ENCODE data around the gene NDC1.
A peak's percentile ranks its signal among the peaks of the same experiment; 100 is the strongest.
"Not testable (repeated sequence)": the region's sequence is repeated elsewhere in the genome, so short reads cannot be mapped to it uniquely, and the experiment has no call there.

The NDC1 gene

DNA sequence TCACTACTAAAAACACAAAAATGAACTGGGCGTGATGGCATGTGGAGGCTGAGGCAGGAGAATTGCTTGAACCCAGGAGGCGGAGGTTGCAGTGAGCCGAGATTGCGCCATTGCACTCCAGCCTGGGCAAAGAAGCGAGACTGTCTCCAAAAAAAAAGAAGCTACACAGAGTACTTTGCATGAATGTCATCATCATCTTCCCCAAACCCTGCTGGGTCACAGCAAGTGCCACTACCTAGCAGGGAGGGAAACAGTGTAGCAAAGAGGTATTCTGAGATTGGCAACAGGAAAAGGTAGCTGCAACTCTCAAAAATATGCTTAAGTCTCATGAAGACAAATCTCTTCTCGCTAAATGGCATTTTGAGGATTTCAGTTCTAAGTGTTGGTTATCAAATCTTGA lies 12.8 kb downstream of the NDC1 start:
- DNase-seq (ENCODE audit: low spot score), result no peak

DNA sequence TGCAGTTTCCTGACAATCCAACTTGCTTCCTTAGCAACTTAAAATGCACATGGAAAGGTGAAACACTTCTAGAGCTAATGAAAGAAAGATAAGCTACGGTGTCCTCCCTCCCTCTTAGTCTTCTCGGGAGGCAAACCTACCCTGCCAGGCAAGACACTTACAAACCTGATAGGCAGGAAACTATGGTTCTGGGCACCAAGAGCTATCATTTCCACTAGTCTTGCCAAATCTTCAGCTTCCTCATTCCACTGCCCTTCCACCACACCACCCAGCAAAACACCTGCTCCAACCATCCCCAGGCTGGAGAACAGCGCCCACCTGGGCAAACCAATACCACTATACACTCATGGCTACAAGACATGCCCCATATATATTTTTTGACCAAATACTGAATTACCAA lies 15.2 kb downstream of the NDC1 start:
- no peak for DNase-seq (ENCODE audit: low spot score)

DNA sequence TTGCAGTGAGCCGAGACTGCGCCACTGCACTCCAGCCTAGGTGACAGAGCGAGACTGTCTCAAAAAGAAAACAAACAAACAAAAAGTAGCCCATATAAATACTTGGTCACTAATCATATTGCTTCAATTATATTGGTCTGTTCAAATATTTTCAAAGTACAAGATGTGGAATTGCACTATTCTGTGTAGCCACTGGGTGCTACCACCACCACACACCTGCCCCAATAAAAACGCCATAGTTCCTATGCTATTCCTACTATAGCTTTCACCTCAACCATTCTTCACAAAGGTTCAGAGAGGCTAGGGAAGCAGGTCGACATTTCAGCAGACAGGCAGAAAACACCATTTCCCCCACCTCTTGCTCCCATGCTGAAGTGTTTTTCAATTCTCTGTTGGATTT lies 16.7 kb downstream of the NDC1 start:
- DNase-seq (ENCODE audit: low spot score), result no peak

DNA sequence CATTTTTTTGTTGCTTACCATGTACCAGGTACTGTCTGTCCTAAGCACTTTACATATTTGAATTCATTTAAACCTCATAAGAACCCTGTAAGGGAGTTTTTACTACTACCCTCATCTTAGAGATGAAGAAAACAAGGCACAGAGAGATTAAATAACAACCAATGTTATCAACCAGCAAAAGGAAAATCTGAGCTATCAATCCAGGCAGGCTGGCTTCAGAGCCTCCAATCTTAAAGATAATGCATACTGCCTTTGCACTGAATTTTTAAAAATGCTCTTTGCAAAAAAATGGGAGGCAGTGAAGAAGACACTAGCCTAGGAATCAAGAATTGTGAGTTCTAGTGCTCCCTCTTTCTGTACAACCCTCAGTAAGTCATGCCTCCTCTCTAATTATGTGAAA lies 18.7 kb downstream of the NDC1 start:
- DNase-seq (ENCODE audit: low spot score), result no peak

DNA sequence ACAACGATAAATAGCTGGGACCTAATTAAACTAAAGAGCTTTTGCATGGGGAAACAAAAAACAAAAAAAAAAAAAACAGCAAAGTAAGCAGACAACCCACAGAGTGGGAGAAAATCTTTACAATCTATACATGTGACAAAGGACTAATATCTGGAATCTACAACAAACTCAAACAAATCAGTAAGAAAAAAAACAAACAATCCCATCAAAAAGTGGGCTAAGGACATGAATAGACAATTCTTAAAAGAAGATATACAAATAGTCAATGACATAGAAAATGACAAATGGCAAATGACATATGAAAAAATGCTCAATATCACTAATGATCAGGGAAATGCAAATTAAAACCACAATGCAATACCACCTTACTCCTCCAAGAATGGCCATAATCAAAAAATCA lies 21.5 kb downstream of the NDC1 start:
- DNase-seq (ENCODE audit: low spot score), result not testable (repeated sequence)

DNA sequence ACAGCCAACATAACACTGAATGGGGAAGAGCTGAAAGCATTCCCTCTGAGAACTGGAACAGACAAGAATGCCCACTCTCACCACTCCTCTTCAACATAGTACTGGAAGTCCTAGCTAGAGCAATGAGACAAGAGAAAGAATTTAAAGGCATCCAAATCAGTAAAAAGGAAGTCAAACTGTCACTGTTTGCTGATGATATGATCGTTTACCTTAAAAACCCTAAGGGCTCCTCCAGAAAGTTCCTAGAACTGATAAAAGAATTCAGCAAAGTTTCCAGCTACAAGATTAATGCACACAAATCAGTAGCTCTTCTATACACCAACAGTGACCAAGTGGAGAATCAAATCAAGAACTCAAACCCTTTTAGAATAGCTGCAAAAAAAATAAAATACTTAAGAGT lies 22.6 kb downstream of the NDC1 start:
- not testable (repeated sequence) for DNase-seq (ENCODE audit: low spot score)

- DNase-seq (ENCODE audit: low spot score), result peak; percentile 8
Observed at GRCh38 chr1:53811414-53811851, 26.7 kb downstream of the NDC1 start.

DNA sequence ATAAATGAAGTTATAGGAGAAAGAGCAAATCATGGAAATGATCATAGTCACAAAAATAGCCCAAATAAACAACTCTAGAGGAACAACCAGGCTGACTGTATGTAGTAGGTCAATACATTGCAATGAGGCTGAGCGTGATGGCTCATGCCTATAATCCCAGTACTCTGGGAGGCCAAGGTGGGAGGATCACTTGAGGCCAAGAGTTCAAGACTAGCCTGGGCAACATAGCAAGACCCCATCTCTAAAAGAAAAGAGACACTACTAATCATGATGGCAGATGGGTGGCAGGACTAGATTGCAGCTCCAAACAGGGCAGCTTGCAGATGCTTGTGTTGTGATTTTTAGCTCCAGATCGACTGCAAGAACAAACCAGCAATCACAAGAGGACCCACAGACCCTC lies 27.6 kb downstream of the NDC1 start:
- DNase-seq (ENCODE audit: low spot score), result no peak

DNA sequence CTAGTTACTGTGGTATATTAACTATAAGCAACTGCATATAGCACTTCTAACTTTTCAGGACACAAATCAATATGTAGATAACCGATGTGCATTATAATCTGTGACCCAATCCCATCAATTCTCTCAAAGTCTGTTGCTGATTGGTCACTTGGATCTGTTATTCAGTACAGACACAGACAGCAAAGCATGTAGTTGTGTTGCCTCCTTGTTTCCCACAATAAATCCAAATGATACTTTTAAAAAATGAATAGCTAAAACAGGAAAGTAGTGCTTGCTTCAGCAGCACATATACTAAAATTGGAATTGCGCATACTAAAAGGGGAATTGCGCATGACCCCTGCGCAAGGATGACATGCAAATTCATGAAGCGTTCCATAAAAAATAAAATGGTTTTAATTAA lies 28.1 kb downstream of the NDC1 start:
- no peak for DNase-seq (ENCODE audit: low spot score)

DNA sequence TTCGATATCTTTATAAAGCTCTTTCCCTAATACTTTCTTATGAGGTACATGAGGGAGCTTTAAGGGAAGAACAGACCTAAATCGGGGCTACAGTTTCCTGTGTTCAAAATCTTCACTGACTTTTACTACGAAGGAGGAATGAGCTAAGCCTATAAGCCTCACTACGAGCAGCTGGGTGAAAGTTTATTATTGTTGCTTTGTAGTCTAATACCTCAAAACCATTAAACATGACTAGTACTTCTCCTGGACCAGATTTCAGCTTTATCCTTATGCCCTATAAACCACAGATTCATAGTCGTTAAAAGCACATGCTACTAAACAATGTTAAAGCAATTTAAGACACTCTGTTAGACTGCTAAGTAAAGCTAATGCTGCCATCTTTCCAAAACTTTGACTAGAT lies 30.2 kb downstream of the NDC1 start:
- no peak for DNase-seq (ENCODE audit: low spot score)

DNA sequence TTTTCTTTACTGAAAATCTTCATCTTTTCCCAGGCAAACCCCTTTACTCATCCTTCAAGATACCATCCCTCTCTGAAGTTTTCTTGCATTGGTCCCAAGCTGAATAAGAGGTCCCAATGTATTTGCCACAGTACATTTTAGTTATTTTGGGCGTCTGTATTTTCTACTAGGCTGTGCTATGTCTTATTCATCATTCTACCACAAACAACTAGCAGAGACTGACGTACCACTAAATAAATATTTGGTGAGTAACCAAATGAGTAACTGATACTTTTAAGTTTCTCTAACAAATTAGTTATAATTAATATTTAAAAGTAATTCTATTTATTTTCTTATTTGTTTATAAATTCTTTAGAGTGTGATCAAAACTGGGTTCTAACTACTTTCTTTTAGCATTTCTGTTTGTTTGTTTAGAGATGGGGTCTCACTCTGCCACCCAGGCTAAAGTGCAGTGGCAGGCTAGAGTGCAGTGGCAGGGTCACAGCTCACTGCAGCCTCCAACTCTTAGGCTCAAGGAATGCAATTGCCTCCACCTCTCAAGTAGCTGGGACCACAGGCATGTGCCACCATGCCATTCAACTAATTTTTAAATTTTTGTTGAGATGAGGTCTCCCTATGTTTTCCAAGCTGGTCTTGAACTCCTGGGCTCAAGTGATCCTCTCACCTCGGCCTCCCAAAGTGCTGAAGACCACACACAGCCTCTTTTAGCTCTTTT lies 33.1 kb downstream of the NDC1 start:
- DNase-seq (ENCODE audit: low spot score), result no peak

DNA sequence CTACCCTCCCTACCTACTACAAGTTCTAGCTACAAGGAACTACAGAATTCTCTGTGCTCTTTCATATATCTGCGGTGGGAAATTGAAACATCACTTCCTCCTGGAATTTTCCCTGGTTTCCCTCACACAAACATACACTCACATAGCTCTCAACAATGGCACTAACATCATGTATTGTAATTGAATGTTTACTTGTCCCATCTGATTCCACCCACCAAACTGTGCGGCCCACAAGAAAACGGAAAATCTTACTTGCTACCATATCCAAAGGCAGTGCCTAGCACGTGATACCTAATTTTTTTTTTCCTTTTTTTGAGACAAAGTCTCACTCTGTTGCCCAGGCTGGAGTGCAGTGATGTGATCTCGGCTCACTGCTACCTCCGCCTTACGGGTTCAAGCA lies 33.9 kb downstream of the NDC1 start:
- no peak for DNase-seq (ENCODE audit: low spot score)

GRCh38 chr1:53800621-53801020 lies 37.5 kb downstream of the NDC1 start:
- no peak for DNase-seq (ENCODE audit: low spot score)

GRCh38 chr1:53799141-53799540 lies 39.0 kb downstream of the NDC1 start:
- no peak for DNase-seq (ENCODE audit: low spot score)

- no peak for DNase-seq (ENCODE audit: low spot score)
Observed at GRCh38 chr1:53792806-53793205, 45.3 kb downstream of the NDC1 start.

DNA sequence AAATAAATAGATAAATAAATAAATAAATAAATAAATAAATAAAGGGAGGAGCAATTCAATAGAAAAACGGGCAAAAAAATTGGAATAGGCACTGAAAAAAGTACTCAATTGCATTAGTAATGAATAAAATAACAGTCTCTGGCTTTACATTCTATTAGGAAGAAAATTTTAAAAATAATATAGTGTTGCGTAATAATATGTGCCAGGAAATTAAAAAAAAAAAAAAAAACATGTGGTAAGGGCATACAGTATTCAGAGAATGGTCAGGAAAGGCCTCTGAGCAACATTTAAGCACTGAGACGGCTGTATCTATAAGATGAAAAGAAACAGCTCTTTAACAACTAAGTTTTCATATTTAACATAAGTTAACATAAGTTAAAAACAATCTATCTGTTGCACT lies 50.4 kb downstream of the NDC1 start:
- no peak for DNase-seq (ENCODE audit: low spot score)

GRCh38 chr1:53783056-53783455 lies 55.0 kb downstream of the NDC1 start:
- no peak for DNase-seq (ENCODE audit: low spot score)

GRCh38 chr1:53781654-53782053 lies 56.4 kb downstream of the NDC1 start:
- peak; percentile 9 for DNase-seq (ENCODE audit: low spot score)

DNA sequence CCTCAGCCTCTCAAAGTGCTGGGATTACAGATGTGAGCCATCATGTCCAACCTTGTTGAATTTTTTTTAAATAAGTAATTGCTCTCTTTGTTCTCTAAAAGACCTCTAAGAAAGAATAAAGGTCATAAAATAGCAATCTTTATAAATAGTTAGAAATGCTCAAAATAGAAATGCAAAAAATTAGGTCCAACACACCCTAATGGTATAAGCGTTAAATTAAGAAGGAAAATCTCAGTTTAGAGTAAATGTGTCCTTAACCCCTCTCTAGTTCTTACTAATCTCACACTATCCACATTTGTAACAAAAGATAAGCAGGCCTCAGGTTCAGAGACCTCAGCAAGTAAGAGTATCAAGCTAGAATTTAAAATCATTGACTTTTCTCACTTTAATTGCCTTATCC lies 60.8 kb downstream of the NDC1 start:
- DNase-seq (ENCODE audit: low spot score), result no peak

GRCh38 chr1:53771648-53772047 lies 66.4 kb downstream of the NDC1 start:
- DNase-seq (ENCODE audit: low spot score), result peak; percentile 24

GRCh38 chr1:53769780-53770179 lies 68.3 kb downstream of the NDC1 start:
- DNase-seq (ENCODE audit: low spot score), result no peak

DNA sequence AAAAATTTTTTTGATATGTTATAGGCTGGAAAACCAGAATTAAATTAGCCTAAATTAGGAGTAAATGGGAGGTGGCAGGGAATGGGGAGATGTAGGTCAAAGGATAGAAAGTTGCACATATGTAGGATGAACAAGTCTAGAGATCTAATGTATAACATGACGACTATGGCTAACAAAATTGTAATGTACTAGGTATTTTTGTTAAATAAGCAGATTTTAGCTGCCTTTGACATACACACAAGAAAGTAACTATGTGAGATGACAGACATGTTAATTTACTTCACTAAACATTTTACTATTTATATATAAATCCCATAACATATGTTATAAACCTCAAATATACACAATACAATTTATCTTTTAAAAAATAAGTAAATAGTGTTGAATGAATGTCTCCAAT lies 68.9 kb downstream of the NDC1 start:
- no peak for DNase-seq (ENCODE audit: low spot score)

DNA sequence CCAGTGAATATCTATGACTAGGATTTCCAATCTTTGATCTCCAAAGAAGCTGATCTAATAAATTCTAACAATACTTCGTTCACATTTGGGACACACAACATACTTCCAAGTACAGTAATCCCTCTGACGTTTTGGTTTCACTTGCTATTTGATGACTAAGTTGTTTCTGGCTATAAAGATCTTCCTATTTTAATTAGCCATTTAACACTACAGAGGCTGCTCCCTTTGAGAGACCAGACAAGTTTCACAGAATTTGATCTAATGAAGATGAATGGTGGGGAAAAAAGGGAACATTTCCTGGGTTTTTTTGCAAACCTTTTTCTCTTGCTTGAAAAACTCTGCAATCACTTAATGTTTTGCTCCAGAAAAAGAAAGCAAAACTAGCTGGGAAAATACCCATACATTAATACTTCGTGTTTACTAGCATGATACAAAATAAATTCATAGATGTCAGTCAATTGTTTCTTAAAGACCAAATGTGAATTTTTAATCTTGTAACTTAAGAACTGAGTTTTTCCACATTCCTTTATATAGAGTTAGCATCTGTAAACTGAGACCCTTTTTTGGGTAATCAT lies 71.2 kb downstream of the NDC1 start:
- no peak for DNase-seq (ENCODE audit: low spot score)

- DNase-seq (ENCODE audit: low spot score), result no peak
Observed at GRCh38 chr1:53766194-53766742, 71.8 kb downstream of the NDC1 start.

Data from SW480 (cell line).